GM18498 (cell line): ENCODE results near the gene STAT5B.
"Not testable (repeated sequence)": the region's sequence is repeated elsewhere in the genome, so short reads cannot be mapped to it uniquely, and the experiment has no call there.

Experiments used
- ATAC-seq: cut with Tn5 transposase; IDR thresholded peaks from one replicate; pipeline ENCODE4 v1.9.1; 2021; ENCODE audit warnings: mild to moderate bottlenecking, moderate library complexity; ENCODE audit not compliant: unreplicated experiment

Gene STAT5B

GRCh38 chr17:42200706-42201457, 75.3 kb downstream of the STAT5B start:
- ATAC-seq, result no peak

GRCh38 chr17:42199416-42200011, 76.7 kb downstream of the STAT5B start:
- ATAC-seq, result no peak

- ATAC-seq, result no peak
These were observed 77.3 kb downstream of the STAT5B start for GRCh38 chr17:42198897-42199296.

- ATAC-seq, result no peak
These were observed 78.5 kb downstream of the STAT5B start for GRCh38 chr17:42197564-42198156.

GRCh38 chr17:42193969-42194899, 82.0 kb downstream of the STAT5B start, which contains the start of gene GHDC:
Gene GHDC, minus strand, starts transcription at chr17:42194494. Its CDS starts 913 bp downstream, at chr17:42193581.
- peak; percentile 94 for ATAC-seq

GRCh38 chr17:42193216-42193968, 82.8 kb downstream of the STAT5B start:
- ATAC-seq, result no peak

GRCh38 chr17:42192189-42193126, 83.7 kb downstream of the STAT5B start:
- no peak for ATAC-seq

- no peak for ATAC-seq
These were observed 84.9 kb downstream of the STAT5B start for GRCh38 chr17:42191275-42191608.

GRCh38 chr17:42190491-42191274, 85.5 kb downstream of the STAT5B start:
- no peak for ATAC-seq

- no peak for ATAC-seq
These were observed 86.6 kb downstream of the STAT5B start for GRCh38 chr17:42189651-42189965.

- no peak for ATAC-seq
These were observed 87.2 kb downstream of the STAT5B start for GRCh38 chr17:42188749-42189650.

GRCh38 chr17:42187833-42188232, 88.4 kb downstream of the STAT5B start:
- ATAC-seq, result no peak

GRCh38 chr17:42186191-42186590, 90.0 kb downstream of the STAT5B start:
- ATAC-seq, result not testable (repeated sequence)

- no peak for ATAC-seq
These were observed 90.6 kb downstream of the STAT5B start for GRCh38 chr17:42185621-42185930.

GRCh38 chr17:42184713-42185620, 91.2 kb downstream of the STAT5B start, which contains the start of gene HCRT:
Gene HCRT, minus strand, starts transcription at chr17:42185452. Its CDS starts 87 bp downstream, at chr17:42185365.
- ATAC-seq, result no peak
